ENCODE results near the gene CHTOP.

DNA sequence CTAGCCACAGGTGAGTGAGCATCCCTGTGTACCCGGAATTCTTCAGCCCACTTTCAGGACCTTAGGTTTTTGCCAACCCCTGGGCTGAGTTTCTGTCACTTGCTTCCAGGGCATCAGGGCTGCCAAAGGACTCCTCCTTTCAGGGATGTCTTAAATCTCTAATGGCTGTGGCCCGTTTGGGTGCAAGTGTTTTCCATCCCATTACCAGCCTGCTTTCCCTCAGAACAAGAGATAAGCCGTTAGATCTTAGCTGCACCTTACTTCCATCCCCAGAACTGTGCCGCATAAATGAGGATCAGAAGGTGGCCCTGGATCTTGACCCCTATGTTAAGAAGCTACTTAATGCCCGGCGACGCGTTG lies 25.3 kb downstream of the CHTOP start:
- TF ChIP-seq, protein P1, sequence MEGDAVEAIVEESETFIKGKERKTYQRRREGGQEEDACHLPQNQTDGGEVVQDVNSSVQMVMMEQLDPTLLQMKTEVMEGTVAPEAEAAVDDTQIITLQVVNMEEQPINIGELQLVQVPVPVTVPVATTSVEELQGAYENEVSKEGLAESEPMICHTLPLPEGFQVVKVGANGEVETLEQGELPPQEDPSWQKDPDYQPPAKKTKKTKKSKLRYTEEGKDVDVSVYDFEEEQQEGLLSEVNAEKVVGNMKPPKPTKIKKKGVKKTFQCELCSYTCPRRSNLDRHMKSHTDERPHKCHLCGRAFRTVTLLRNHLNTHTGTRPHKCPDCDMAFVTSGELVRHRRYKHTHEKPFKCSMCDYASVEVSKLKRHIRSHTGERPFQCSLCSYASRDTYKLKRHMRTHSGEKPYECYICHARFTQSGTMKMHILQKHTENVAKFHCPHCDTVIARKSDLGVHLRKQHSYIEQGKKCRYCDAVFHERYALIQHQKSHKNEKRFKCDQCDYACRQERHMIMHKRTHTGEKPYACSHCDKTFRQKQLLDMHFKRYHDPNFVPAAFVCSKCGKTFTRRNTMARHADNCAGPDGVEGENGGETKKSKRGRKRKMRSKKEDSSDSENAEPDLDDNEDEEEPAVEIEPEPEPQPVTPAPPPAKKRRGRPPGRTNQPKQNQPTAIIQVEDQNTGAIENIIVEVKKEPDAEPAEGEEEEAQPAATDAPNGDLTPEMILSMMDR (IDR thresholded peaks at IDR 0.05; ENCODE audit: low read depth, low read length, poor library complexity, severe bottlenecking): no peak
- TF ChIP-seq EZH2phosphoT487 (IDR thresholded peaks at IDR 0.05; ENCODE audit: borderline replicate concordance, low read length): no peak

Measured in DOHH2 (cell line).